BE2C (cell line): ENCODE data around the gene HS6ST1.

Experiments
- DNase-seq: peaks from one replicate; pipeline ENCODE4 v3.0.0-alpha.2; 2020
- H3K27me3 ChIP-seq: fragments of 250-450 bp; sonication (Bioruptor Pico); 2 replicates; pipeline ENCODE4 v1.5.1; 2020; ENCODE audit warnings: mild to moderate bottlenecking
- H3K36me3 ChIP-seq: fragments of 250-450 bp; sonication (Bioruptor Pico); 2 replicates; pipeline ENCODE4 v1.5.1; 2020; ENCODE audit warnings: mild to moderate bottlenecking
- H3K4me1 ChIP-seq: fragments of 250-450 bp; sonication (Bioruptor Pico); 2 replicates; pipeline ENCODE4 v1.5.1; 2020
- H3K4me3 ChIP-seq: 2 replicates; pipeline ENCODE4 v1.5.1; 2011; ENCODE audit warnings: low read depth, low read length
- H3K9me3 ChIP-seq: fragments of 250-450 bp; sonication (Bioruptor Pico); 2 replicates; pipeline ENCODE4 v1.5.1; 2020
- CTCF ChIP-seq: IDR thresholded peaks from 2 replicates; pipeline ENCODE4 v1.5.1; 2012; ENCODE audit warnings: mild to moderate bottlenecking, low read depth, low read length

Gene HS6ST1

GRCh38 chr2:128300151-128301020 lies 18.3 kb downstream of the HS6ST1 start:
- TF ChIP-seq CTCF: no peak
- Histone ChIP-seq H3K9me3 (no peaks in the 10 kb centered on the region), H3K27me3 (no peaks in the 10 kb centered on the region), H3K36me3 (no peaks in the 10 kb centered on the region), H3K4me1 (no peaks in the 10 kb centered on the region), H3K4me3 (no peak overlapping the region)
- DNase-seq: no peak

- no peak for DNase-seq
- H3K27me3 ChIP-seq: no peaks in the 10 kb centered on the region
- no peaks in the 10 kb centered on the region for H3K9me3 ChIP-seq
- H3K36me3 ChIP-seq: no peaks in the 10 kb centered on the region
- no peak overlapping the region for H3K4me3 ChIP-seq
- no peak for TF ChIP-seq CTCF
- no peaks in the 10 kb centered on the region for H3K4me1 ChIP-seq
Observed at GRCh38 chr2:128299628-128300027, 19.0 kb downstream of the HS6ST1 start.

DNA sequence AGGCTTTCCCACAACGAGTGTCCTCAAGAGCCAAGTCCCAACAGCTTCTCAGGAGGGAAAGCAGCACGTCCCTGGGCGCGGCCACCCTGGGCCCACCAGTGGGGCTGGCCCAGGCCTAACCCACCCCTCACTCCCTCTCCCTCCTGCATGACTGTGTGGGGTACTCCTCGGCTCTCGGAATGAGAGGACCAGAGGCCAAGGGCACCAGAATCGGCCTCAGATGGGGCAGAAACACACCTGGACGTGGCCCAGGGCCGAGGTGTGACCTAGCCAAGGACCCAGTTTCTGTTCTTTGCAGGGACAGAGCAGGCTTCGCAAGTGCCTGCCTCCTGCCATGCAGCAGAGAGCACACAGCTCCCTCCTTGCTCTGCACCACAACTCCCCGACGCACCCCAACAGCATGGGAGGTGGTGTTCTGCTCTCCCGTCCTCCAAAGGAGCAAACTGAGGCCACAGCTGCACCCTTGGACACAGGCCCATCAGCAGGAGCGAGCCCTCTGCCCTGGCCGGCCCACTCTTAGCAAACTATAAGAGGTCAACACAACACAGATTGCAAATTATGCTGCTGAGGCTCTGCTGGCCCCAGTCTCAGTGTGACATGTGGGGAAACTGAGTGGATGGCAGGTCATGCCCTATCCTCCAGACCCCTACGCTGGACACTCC lies 19.7 kb downstream of the HS6ST1 start:
- H3K36me3 ChIP-seq: no peaks in the 10 kb centered on the region
- no peaks in the 10 kb centered on the region for H3K9me3 ChIP-seq
- no peak for TF ChIP-seq CTCF
- no peaks in the 10 kb centered on the region for H3K27me3 ChIP-seq
- no peak for DNase-seq
- no peak overlapping the region for H3K4me3 ChIP-seq
- no peaks in the 10 kb centered on the region for H3K4me1 ChIP-seq

- Histone ChIP-seq H3K27me3 (no peaks in the 10 kb centered on the region), H3K4me3 (no peak overlapping the region), H3K36me3 (no peaks in the 10 kb centered on the region), H3K9me3 (no peaks in the 10 kb centered on the region), H3K4me1 (no peaks in the 10 kb centered on the region)
- no peak for DNase-seq
- no peak for TF ChIP-seq CTCF
Observed at GRCh38 chr2:128298286-128298685, 20.4 kb downstream of the HS6ST1 start.

GRCh38 chr2:128293870-128294455 lies 24.7 kb downstream of the HS6ST1 start:
- Histone ChIP-seq H3K4me1 (no peaks in the 10 kb centered on the region), H3K36me3 (no peaks in the 10 kb centered on the region), H3K27me3 (no peaks in the 10 kb centered on the region), H3K9me3 (no peaks in the 10 kb centered on the region), H3K4me3 (no peak overlapping the region)
- DNase-seq: no peak
- no peak for TF ChIP-seq CTCF

DNA sequence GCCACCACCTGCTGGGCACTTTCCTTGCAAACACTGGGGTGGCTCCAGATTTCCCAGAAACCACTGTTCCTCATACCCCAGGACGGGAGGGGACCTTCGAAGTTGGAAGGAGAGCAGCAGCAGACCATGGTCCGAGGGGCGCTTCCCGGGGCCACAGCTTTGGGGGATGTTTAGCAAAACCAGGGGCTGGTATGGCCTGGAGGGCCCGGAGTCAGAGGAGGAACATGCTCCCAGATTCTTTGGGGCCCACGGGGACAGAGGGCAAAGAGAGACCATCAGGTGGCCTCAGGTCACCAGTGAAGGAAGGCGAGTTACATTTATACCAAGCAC lies 25.3 kb downstream of the HS6ST1 start:
- DNase-seq: no peak
- TF ChIP-seq CTCF: no peak
- Histone ChIP-seq H3K36me3 (no peaks in the 10 kb centered on the region), H3K9me3 (no peaks in the 10 kb centered on the region), H3K4me1 (no peaks in the 10 kb centered on the region), H3K4me3 (no peak overlapping the region), H3K27me3 (no peaks in the 10 kb centered on the region)
